Measurements from ENCODE around the gene SCUBE2.
"Not testable (repeated sequence)": the region's sequence is repeated elsewhere in the genome, so short reads cannot be mapped to it uniquely, and the experiment has no call there.

Gene SCUBE2

GRCh38 chr11:9042488-9042887, 48.9 kb downstream of the SCUBE2 start:
- no peak for DNase-seq (ENCODE audit: low spot score)

- no peak for DNase-seq (ENCODE audit: low spot score)
Measured at GRCh38 chr11:9041747-9042146, 49.7 kb downstream of the SCUBE2 start.

GRCh38 chr11:9040410-9040809, 51.0 kb downstream of the SCUBE2 start:
- DNase-seq (ENCODE audit: low spot score) = no peak

- DNase-seq (ENCODE audit: low spot score) = no peak
Measured at GRCh38 chr11:9039863-9040262, 51.5 kb downstream of the SCUBE2 start.

GRCh38 chr11:9039198-9039597, 52.2 kb downstream of the SCUBE2 start:
- DNase-seq (ENCODE audit: low spot score) = no peak

- no peak for DNase-seq (ENCODE audit: low spot score)
Measured at GRCh38 chr11:9038541-9038940, 52.9 kb downstream of the SCUBE2 start.

- no peak for DNase-seq (ENCODE audit: low spot score)
Measured at GRCh38 chr11:9037963-9038362, 53.4 kb downstream of the SCUBE2 start.

GRCh38 chr11:9037046-9037780, 54.2 kb downstream of the SCUBE2 start:
- no peak for DNase-seq (ENCODE audit: low spot score)

GRCh38 chr11:9030601-9031000, 60.8 kb downstream of the SCUBE2 start:
- DNase-seq (ENCODE audit: low spot score) = no peak

- DNase-seq (ENCODE audit: low spot score) = no peak
Measured at GRCh38 chr11:9029422-9029821, 62.0 kb downstream of the SCUBE2 start.

GRCh38 chr11:9028581-9028980, 62.8 kb downstream of the SCUBE2 start:
- no peak for DNase-seq (ENCODE audit: low spot score)

GRCh38 chr11:9025101-9025850, 66.1 kb downstream of the SCUBE2 start:
- no peak for DNase-seq (ENCODE audit: low spot score)

- DNase-seq (ENCODE audit: low spot score) = no peak
Measured at GRCh38 chr11:9022961-9023680, 68.3 kb downstream of the SCUBE2 start.

GRCh38 chr11:9020916-9021315, 70.5 kb downstream of the SCUBE2 start:
- DNase-seq (ENCODE audit: low spot score) = no peak

- no peak for DNase-seq (ENCODE audit: low spot score)
Measured at GRCh38 chr11:9019861-9020260, 71.5 kb downstream of the SCUBE2 start.

GRCh38 chr11:9017773-9018172, 73.6 kb downstream of the SCUBE2 start:
- peak; percentile 86 for DNase-seq (ENCODE audit: low spot score)

- DNase-seq (ENCODE audit: low spot score) = no peak
Measured at GRCh38 chr11:9016916-9017642, 74.3 kb downstream of the SCUBE2 start.

- peak; percentile 81 for DNase-seq (ENCODE audit: low spot score)
Measured at GRCh38 chr11:9015677-9016076, 75.7 kb downstream of the SCUBE2 start.

- DNase-seq (ENCODE audit: low spot score) = no peak
Measured at GRCh38 chr11:9014826-9015225, 76.6 kb downstream of the SCUBE2 start.

- DNase-seq (ENCODE audit: low spot score) = no peak
Measured at GRCh38 chr11:9013373-9013772, 78.0 kb downstream of the SCUBE2 start.

GRCh38 chr11:9009538-9009937, 81.9 kb downstream of the SCUBE2 start:
- DNase-seq (ENCODE audit: low spot score) = not testable (repeated sequence)

GRCh38 chr11:9008661-9009060, 82.7 kb downstream of the SCUBE2 start:
- DNase-seq (ENCODE audit: low spot score) = no peak
